ENCODE data around the gene CCDC150. TPM values are rescaled to one million over a fixed set of nuclear protein-coding genes. Genes with fewer than 3 reads are reported as not detected.

CCDC150 gene
- total RNA-seq, 1 donor from 2014 or later: 25.6 TPM

DNA sequence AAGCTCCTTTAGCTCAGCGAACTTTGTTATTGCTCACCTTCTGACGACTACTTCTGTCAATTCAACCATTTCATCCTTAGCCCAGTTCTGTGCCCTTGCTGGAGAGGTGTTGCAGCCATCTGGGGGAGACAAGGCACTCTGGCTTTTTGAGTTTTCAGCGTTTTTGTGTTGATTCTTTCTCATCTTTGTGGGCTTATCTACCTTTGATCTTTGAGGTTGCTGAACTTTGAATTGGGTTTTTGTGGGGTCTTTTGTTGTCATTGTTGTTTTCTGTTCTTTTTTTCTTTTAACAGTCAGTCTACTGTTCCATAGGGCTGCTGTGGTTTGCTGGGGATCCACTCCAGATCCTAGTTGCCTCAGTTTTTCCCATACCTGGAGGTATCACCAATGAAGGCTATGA is 102.7 kb downstream of the CCDC150 start:
- Mint-ChIP-seq H3K27ac (ENCODE audit: unreplicated experiment) (peak overlapping the region; percentile 71), H3K27me3 (ENCODE audit: unreplicated experiment) (peaks cover 2% of the 10 kb centered on the region), H3K4me1 (ENCODE audit: low read depth, unreplicated experiment) (peaks cover 7% of the 10 kb centered on the region), H3K9me3 (ENCODE audit: unreplicated experiment) (peaks cover 12% of the 10 kb centered on the region), H3K36me3 (ENCODE audit: unreplicated experiment) (peaks cover 43% of the 10 kb centered on the region), H3K4me3 (ENCODE audit: unreplicated experiment) (no peak overlapping the region)
- no peak for TF ChIP-seq CTCF (IDR thresholded peaks at IDR 0.05; ENCODE audit: partially characterized antibody, unreplicated experiment)
- DNase-seq: no peak

DNA sequence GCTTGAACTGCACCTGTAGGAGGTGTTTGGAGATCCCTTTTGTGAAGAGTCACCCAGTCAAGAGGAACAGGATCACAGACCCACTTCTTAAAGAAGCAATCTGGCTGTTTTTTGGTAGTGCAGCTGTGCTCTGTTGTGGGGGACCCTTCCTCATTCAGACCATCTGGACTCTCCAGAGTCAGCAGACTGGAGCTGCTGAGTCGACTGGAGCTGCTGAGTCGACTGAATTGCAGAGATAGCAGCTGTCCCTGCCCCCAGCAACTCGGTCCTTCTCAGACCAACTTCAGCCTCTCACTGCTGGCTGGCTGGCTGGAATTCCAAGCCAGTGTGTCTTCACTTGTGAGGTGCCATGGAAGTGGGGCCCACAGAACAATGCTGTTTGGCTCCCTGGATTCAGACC is 103.2 kb downstream of the CCDC150 start:
- Mint-ChIP-seq H3K4me1 (ENCODE audit: low read depth, unreplicated experiment) (peaks cover 7% of the 10 kb centered on the region), H3K27ac (ENCODE audit: unreplicated experiment) (peak overlapping the region; percentile 75), H3K27me3 (ENCODE audit: unreplicated experiment) (peaks cover 2% of the 10 kb centered on the region), H3K9me3 (ENCODE audit: unreplicated experiment) (peaks cover 12% of the 10 kb centered on the region), H3K4me3 (ENCODE audit: unreplicated experiment) (no peak overlapping the region), H3K36me3 (ENCODE audit: unreplicated experiment) (peaks cover 42% of the 10 kb centered on the region)
- TF ChIP-seq CTCF (IDR thresholded peaks at IDR 0.05; ENCODE audit: partially characterized antibody, unreplicated experiment): no peak
- peak; percentile 15 for DNase-seq

DNA sequence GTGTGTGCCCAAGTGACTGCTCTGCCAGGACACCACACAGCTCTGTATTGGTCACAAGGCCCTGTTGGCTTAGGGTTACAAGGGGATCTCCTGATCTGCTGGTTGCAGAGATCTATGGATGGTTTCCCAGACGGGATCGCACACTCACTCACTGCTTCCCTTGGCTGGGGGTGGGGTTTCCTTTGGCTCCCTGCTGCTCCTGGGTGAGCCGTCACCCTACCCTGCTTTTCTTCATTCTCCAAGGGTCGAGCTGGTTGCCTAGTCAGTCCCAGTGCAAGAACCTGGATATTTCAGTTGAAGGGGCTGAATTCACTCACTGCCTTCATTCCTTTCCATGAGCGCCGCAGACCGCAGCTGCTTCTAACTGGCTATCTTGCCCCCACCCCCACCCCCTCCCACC is 103.7 kb downstream of the CCDC150 start:
- Mint-ChIP-seq H3K4me3 (ENCODE audit: unreplicated experiment) (no peak overlapping the region), H3K27me3 (ENCODE audit: unreplicated experiment) (no peaks in the 10 kb centered on the region), H3K9me3 (ENCODE audit: unreplicated experiment) (peaks cover 12% of the 10 kb centered on the region), H3K27ac (ENCODE audit: unreplicated experiment) (peak overlapping the region; percentile 75), H3K36me3 (ENCODE audit: unreplicated experiment) (peaks cover 37% of the 10 kb centered on the region), H3K4me1 (ENCODE audit: low read depth, unreplicated experiment) (peaks cover 7% of the 10 kb centered on the region)
- no peak for DNase-seq
- no peak for TF ChIP-seq CTCF (IDR thresholded peaks at IDR 0.05; ENCODE audit: partially characterized antibody, unreplicated experiment)

- Mint-ChIP-seq H3K9me3 (ENCODE audit: unreplicated experiment) (peaks cover 4% of the 10 kb centered on the region), H3K27me3 (ENCODE audit: unreplicated experiment) (peaks cover 3% of the 10 kb centered on the region), H3K4me3 (ENCODE audit: unreplicated experiment) (no peak overlapping the region), H3K4me1 (ENCODE audit: low read depth, unreplicated experiment) (peaks cover 7% of the 10 kb centered on the region), H3K27ac (ENCODE audit: unreplicated experiment) (no peak overlapping the region), H3K36me3 (ENCODE audit: unreplicated experiment) (peaks cover 13% of the 10 kb centered on the region)
- DNase-seq: no peak
- no peak for TF ChIP-seq CTCF (IDR thresholded peaks at IDR 0.05; ENCODE audit: partially characterized antibody, unreplicated experiment)
Measured at GRCh38 chr2:196745711-196746110, 106.2 kb downstream of the CCDC150 start.

GRCh38 chr2:196747400-196747799 is 107.9 kb downstream of the CCDC150 start:
- Mint-ChIP-seq H3K27ac (ENCODE audit: unreplicated experiment) (no peak overlapping the region), H3K36me3 (ENCODE audit: unreplicated experiment) (peaks cover 5% of the 10 kb centered on the region), H3K4me1 (ENCODE audit: low read depth, unreplicated experiment) (peaks cover 7% of the 10 kb centered on the region), H3K27me3 (ENCODE audit: unreplicated experiment) (peaks cover 5% of the 10 kb centered on the region), H3K4me3 (ENCODE audit: unreplicated experiment) (no peak overlapping the region), H3K9me3 (ENCODE audit: unreplicated experiment) (peaks cover 2% of the 10 kb centered on the region)
- TF ChIP-seq CTCF (IDR thresholded peaks at IDR 0.05; ENCODE audit: partially characterized antibody, unreplicated experiment): no peak
- no peak for DNase-seq

Data from glutamatergic neuron (in vitro differentiated cells).